Activated T-helper 1 cell treated with anti-CD3 and anti-CD28 coated beads, Interleukin-2, amount 50 U/mL, for 16 hours (primary cell): ENCODE measurements around the gene CPLX3.

Source experiments
- DNase-seq, 2 donors: peaks; one replicate each; pipeline ENCODE4 v3.0.0-alpha.2; 2020; ENCODE audit warnings: low read depth in 1 of 2, low spot score in 1 of 2

The CPLX3 gene

GRCh38 chr15:74788042-74788682, 38.3 kb upstream of the CPLX3 start:
- no peak for DNase-seq

- DNase-seq, result no peak
Observed at GRCh38 chr15:74788683-74789151, 37.7 kb upstream of the CPLX3 start.

DNA sequence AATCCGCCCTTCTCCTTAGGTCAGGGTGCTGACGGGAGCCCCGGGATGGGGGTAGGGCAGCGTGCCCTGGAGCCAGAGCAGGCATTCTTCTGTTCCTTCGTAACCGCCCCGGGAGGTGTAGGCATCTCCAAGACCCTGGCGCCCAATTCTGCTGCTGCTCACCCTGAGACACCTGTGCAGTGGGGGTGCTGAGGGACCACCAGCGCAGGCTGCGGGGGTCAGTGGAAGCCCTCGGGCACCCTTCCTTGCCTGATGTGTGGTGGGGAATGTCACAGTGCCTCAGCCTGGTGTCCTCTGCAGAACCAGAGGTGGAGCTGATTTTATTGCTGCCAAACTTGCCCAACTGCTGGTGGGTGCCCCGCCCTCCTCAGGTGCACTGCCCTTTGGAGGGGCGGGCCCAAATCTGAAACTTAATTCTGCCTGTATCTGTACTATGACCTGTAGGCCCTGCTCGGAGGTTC, 37.2 kb upstream of the CPLX3 start:
- DNase-seq, result no peak

DNA sequence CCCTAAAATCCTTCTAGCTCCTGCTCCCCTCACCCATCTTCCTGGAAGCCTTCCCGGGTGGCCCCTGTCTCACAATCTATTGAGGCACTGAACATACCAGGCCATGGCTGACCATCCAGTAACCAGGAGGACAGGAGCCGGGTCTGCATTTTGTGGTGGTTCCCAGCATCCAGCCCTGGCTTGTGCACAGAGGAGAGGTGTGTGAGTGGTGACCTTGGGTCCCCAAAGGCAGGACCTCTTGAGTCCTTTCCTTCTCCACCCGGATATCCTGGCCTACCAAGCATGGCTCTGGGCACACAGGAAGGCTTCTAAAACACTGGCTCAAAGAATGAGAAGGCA, 36.7 kb upstream of the CPLX3 start:
- DNase-seq, result no peak

DNA sequence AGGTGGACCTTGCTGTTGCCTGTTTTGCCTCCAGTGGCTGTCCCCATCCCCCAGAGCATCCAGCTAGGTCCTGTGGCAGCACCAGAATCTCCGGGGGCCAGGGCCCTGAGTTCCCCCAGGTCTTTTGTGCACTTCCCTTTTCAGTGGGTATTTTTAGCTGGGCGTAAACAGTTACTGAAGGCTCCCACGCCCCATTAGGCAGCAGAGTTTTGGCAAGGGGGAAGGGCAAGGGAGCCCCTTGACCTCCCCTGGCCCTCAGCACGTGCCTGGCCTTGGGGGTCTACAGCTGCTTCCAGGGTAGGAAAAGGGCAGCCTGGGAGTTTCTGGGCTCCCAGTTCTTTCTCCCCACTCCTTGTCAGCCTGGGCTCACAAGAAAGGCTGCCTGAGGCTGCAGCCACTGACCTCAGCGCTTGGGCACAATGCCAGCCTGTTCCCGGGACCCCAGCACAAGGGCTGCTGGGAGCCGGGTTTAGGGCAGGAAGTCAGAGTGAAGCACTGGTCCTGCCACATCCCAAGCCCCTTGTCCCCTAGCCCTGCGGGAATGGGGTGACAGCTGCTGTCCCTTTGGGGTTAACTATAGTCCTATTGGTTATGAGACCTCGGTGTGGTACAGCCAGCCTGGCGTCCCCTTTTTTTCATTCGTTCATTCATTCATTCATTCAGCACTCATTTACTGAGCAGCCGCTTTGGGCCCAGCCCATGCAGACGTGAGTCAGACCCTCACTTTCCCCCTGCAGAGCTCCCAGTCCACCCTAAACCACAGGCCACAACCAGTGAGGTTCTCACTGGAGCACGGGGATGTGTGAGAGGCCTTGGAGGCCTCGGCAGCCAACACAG, 36.1 kb upstream of the CPLX3 start:
- DNase-seq, result no peak

DNA sequence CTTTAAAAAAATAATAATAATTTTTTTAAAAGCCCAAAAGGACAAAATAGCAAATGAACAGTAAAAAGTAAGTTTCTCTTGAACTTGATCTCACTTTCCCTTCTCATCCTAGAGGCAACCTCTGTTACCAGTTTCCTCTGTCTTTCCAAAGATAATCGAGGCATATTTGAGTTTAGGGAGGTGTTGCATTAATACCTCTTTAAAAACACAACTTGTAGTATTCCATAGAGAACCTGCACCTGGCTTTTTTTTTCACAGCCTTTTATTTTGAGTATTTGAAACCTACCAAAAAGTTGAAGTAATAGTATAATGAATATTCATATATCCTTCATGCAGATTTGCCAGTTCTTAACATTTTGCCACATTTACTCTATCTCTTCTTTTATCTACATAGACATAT, 35.4 kb upstream of the CPLX3 start:
- no peak for DNase-seq

DNA sequence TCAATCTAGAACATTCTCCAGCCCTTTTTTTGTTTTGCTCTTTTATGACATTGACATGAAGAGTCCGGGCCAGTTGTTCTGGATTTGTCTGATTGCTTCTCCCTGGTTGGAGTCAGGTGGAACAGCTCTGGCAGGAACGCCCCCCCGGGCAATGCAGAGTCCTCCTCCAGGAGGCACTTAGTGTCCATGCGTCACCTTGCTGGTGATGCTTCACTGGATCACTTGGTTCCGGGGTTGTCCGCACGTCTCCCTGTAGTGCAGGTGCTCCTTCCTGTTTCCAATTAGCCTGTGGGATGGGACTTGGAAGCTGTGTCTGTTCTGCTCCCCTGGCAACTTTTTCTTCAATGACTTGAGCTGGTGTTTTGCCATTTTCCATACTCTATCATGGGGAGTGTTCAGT, 34.8 kb upstream of the CPLX3 start:
- no peak for DNase-seq

DNA sequence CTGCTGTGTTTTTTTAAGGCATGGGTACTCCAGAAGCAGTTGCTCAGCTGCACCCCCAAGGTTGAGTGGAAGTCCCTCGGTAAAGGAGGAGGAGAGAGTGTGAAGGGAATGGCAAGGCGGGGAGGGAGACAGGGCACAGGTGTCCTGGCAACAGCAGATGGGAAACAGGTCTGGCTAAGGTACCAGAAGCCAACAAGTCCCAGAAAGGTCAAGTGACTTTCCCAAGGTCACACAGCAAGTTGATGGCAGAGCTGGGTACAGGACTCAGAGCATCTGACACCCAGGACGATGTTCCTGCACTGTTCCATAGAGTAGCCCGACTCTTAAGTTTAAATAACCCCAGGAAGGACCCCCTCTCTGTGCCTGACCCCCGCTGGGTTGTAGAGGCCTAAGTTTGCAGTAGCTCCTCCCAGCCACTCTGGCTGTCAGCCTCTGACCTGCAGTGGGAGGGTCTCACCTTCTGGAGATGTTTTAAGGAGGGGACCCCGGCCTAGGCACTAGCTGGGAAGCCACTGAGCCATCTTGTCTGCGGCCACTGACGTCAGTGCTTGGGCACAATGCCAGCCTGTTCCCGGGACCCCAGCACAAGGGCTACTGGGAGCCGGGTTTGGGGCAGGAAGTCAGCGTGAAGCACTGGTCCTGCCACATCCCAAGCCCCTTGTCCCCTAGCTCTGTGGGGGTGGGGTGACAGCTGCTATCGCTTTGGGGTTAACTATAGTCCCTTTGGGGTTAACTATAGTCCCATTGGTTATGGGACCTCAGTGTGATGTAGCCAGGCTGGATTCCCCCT, 34.0 kb upstream of the CPLX3 start:
- DNase-seq, result no peak

DNA sequence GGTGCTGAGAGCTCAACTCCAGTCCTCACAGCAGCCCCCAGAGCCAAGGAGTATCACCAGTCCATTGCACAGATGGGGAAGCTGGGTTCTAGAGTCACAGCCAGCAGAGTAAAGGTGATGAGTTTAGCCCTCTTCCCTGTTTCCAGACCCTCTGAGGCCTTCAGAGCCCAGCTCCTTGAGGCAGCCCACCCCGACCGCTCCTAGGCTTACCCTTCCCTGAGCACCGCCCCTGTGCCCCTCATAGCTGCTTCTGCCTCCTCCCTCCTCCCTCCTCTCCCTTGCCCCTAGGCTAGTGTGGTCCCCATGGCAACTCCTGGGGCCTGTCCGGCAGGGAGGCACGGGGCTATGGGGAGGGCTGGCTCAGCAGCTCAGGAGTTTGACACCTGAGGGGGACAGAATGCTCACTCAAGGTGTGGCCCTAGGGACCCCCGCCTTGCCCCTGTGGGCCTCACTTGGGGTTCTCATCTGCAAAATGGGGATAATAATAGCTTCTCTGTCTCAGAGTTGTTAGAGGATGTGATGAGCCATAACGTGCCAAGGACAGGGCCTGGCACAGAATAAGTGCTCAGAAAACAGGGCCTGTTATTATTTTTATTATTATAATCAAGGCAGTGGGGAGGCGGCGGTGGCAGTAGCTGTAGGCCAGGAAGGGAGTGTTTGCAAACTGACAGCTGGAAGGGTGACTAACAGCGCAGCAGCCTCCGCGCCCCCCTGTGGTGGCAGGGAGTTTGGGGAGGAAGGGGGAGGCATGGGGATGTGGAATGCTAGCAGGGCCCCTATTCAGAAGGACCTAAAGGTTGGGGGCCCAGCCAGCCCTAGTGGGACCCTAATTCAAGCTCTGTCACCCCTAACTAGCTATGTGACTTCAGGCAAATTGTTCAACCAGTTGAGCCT, 33.0 kb upstream of the CPLX3 start:
- DNase-seq, result peak; percentile 57 to 65

GRCh38 chr15:74794248-74794969, 32.0 kb upstream of the CPLX3 start:
- DNase-seq, result no peak

DNA sequence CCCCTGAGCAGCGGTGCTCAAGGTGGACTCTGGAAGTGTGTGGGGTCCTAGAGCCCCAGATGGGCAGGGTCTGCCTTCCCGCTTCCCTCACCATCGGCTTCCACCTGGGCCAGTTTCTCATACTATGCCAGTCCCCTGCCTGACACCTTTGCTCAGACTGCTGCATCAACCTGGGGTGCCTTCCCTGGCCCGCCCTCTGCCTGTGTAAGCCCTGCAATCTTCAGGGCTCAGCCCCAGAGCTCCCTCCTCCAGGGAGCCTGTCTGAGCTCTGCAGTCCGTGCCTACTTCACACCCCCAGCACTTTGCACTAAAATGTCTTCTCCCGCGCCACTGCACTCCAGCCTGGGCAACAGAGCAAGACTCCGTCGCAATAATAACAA, 31.5 kb upstream of the CPLX3 start:
- DNase-seq, result no peak

GRCh38 chr15:74795966-74796625, 30.3 kb upstream of the CPLX3 start:
- no peak for DNase-seq

DNA sequence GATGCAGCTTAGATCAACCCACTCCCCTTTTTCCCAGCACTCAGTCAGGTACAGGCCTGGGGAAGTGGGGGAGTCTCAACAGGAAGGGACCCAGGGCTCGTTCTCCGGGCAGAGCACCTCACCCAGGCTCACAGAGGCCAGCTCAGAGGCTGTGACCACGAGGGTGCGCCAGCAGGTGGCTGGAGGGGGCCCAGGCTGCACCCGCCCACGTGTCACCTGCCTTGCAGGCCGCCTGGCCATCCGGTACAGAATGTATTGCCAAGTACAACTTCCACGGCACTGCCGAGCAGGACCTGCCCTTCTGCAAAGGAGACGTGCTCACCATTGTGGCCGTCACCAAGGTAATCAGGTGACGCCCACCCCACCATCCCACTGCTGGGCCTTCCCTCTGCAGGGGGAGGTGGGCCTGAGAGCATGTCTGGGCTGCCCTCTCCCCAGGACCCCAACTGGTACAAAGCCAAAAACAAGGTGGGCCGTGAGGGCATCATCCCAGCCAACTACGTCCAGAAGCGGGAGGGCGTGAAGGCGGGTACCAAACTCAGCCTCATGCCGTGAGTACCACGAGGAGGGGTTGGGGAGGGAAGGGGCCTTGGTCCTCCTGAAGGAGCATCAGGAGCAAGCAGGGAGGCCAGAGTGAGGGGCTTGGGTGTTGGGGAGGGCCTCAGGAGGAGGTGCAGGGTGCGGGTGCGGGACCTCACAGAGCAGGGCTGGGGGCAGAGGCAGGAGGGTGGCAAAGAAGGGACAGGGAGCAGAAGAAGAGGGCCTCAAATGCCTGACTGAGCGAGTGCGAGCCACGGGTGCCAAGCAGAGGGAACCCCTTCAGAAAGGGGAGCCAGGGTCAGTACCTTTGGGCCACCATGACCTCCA, 27.8 kb upstream of the CPLX3 start:
- no peak for DNase-seq

GRCh38 chr15:74799255-74799855, 27.1 kb upstream of the CPLX3 start:
- DNase-seq, result no peak

DNA sequence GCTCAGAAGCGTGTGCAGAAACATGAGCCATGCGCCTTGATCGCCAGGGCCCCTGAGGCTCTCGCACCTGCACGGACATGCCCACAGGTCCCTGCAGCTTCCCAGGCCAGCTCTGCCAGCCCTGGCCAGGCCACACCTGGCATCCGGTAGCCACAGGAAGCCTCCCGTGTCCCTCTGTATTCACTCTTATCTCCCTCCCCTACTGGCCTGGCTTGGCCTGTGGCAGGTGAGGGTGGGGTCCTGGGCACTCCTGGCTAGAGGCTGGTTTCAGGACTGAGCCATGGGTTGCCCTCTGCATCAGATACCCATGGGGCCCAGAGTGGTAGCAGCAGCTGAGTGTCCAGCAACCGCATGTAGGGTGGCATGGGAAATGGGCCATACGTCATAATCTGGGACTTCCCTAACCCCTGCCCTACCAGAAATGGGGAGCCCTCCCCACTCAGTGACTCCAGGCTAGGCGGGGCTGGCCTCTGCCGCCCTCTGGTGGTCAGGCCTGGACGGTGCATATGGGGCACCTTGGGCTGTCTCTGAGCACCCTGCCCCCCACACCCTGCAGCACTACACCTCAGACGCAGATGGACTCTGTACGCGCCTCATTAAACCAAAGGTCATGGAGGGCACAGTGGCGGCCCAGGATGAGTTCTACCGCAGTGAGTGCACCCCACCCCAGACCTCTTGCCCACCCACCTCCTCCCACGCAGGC, 26.4 kb upstream of the CPLX3 start:
- DNase-seq, result peak; percentile 73 to 79

DNA sequence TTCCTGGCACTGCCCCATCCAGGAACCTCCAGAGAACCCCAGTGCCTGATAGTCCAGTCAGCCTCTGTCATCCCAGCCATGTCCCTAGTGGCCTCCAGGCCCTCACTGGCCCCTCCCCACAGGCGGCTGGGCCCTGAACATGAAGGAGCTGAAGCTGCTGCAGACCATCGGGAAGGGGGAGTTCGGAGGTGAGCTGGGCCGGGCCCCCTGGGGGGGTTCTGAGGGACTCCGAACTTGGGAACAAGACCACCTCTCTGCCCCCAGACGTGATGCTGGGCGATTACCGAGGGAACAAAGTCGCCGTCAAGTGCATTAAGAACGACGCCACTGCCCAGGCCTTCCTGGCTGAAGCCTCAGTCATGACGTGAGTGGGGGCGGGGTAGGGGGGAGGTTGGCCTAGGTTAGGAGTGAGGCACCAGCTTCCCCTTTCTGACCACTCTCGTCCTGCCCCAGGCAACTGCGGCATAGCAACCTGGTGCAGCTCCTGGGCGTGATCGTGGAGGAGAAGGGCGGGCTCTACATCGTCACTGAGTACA, 25.8 kb upstream of the CPLX3 start:
- DNase-seq, result no peak

DNA sequence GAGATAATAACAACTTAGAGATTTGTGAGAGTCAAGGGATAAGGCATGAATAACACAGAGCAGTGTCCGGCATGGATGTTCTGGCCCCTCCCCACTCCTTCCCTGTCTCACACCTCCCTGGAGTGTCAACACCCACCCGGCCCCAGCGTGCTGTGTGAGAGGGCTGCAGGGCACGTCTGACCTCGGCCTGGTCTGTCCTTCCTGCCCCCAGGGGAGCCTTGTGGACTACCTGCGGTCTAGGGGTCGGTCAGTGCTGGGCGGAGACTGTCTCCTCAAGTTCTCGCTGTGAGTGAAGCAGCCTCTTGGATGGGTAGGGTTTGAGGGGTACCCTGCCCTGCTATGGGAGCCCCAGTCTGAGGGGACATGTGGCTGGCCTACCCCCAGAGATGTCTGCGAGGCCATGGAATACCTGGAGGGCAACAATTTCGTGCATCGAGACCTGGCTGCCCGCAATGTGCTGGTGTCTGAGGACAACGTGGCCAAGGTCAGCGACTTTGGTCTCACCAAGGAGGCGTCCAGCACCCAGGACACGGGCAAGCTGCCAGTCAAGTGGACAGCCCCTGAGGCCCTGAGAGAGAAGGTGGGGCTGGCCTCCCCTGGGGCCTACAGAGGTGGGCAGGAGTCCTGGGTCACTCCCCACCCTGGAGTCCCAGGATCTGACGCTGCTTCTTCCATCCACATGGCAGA, 25.0 kb upstream of the CPLX3 start:
- DNase-seq, result no peak
